SK-N-MC (cell line): Measurements from ENCODE around the gene SIX2.

Experiments used
- EZH2 ChIP-seq: fragments of 200-600 bp; sonication (generic); IDR thresholded peaks from one replicate; pipeline ENCODE4 v1.6.1; 2017; ENCODE audit warnings: antibody characterized with exemption
- POLR2AphosphoS5 ChIP-seq: IDR thresholded peaks from 2 replicates; pipeline ENCODE4 v1.6.1; 2012; ENCODE audit warnings: mild to moderate bottlenecking, low read depth, low read length, borderline replicate concordance

GRCh38 chr2:44962176-44962695 lies 47.0 kb downstream of the SIX2 start:
- TF ChIP-seq POLR2AphosphoS5 (no peak), EZH2 (no peak)
